HG03432 (cell line): ENCODE data around the gene ADM2.
"Not testable (repeated sequence)": the region's sequence is repeated elsewhere in the genome, so short reads cannot be mapped to it uniquely, and the experiment has no call there.

Source experiments
- ATAC-seq: cut with Tn5 transposase; IDR thresholded peaks from one replicate; pipeline ENCODE4 v1.9.1; 2021; ENCODE audit warnings: mild to moderate bottlenecking, moderate library complexity; ENCODE audit not compliant: unreplicated experiment

Gene ADM2

DNA sequence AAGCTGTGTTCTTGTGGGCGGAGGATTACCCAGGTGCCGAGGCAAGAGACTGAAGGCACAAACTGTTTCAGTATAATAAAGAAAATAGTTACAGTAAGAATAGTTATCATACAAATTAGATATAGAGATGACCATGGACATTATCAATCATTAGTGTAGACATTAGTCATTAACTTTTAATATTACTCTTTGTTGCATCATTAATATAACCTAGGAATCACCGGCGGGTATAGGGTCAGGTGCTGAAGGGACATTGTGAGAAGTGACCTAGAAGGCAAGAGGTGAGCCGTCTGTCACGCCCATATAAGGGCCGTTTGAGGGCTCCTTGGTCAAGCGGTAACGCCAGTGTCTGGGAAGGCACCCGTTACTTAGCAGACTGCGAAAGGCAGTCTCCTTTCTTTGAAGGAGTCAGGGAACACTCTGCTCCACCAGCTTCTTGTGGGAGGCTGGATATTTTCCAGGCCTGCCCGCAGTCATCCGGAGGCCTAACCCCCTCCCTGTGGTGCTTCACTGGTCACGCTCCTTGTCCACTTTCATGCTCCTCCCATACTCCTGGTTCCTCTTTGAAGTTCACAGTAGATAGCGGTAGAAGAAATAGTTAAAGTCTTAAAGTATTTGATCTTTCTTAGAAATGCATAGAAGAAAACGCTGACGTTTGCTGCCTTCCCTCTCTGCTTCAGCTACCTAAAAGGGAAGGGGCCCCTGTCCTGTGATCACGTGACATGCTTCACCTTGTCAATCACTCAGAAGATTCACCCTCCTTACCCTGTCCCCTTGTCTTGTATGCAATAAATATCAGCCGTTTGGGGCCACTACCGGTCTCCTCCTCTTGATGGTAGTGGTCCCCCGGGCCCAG lies 52.7 kb downstream of the ADM2 start:
- ATAC-seq: not testable (repeated sequence)

DNA sequence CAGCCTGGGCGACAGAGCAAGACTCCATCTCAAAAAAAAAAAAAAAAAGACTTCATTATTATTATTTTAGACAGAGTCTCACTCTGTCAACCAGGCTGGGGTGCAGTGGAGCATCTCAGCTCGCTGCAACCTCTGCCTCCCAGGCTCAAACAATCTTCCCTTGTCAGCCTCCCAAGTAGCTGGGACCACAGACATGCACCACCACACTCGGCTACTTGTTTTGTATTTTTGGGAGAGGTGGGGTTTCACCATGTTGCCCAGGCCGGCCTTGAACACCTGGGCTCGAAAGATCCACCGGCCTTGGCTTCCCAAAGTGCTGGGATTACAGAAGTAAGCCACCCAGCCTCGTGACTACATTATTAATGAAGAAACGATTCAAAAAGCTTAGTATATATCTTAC lies 53.8 kb downstream of the ADM2 start:
- no peak for ATAC-seq
